Measurements from ENCODE around the gene NEK3. TPM values are rescaled to one million over a fixed set of nuclear protein-coding genes. Genes with fewer than 3 reads are reported as not detected.
A peak's percentile ranks its signal among the peaks of the same experiment; 100 is the strongest.
"Not testable (repeated sequence)": the region's sequence is repeated elsewhere in the genome, so short reads cannot be mapped to it uniquely, and the experiment has no call there.

The NEK3 gene, protein sequence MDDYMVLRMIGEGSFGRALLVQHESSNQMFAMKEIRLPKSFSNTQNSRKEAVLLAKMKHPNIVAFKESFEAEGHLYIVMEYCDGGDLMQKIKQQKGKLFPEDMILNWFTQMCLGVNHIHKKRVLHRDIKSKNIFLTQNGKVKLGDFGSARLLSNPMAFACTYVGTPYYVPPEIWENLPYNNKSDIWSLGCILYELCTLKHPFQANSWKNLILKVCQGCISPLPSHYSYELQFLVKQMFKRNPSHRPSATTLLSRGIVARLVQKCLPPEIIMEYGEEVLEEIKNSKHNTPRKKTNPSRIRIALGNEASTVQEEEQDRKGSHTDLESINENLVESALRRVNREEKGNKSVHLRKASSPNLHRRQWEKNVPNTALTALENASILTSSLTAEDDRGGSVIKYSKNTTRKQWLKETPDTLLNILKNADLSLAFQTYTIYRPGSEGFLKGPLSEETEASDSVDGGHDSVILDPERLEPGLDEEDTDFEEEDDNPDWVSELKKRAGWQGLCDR
- total RNA-seq (7.1 TPM), polyA plus RNA-seq (10 to 100 TPM in 1 of 4 donors, 1 to 10 TPM in 3; 4.2 to 17.2 (median 5.6) TPM)

DNA sequence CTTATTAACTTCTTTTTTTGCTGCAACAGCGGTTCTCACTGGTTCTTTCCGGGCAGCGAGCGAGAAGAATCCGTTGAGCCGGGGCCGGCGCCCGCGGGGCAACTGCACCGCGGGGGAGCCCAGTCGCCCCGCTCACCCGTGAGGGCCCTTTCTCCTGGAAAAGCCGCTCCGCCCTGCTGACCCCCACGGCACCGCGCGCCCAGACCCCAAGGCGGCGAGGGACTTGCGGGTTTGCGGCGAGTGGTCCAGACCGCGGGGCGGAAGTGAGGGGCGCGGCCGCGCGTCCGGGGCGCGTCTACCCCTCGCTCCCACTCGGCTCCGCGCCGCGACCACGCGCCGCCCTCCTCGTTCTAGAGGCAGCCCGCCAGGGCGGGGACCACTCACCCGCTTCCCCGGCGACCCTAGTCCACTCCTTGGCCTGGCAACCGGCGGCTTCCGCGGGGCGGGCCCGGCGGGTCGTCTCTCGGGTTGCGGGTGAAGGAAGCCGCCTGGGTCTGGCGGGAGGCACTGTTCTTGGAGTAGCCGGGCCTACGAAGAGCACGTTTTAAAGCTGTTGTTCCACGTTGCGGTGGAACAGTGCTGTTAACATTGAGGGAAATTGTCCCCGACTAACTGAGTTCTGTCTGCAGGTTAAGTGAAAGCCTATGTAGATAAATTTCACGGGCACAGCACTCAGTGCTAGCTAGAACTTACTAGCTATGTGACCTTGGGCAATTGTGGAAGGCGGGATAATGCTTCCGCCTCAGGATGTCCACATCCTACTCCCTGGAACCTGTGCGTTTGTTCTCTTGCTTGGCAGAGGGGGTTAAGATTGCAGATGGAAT is at the start of gene NEK3:
Gene NEK3 (minus strand): TSS at position 439 of the 824 bp plus-strand sequence. CDS start 3,406 bp downstream, outside the sequence.
- no peaks in the 10 kb centered on the region for H3K36me3 Mint-ChIP-seq
- no peaks in the 10 kb centered on the region for H3K36me3 ChIP-seq (ENCODE audit: control insufficient read depth, insufficient read depth, low read length)
- peak within 1 kb of the TSS; percentile 91 to 98 (median 94) for H3K4me3 Mint-ChIP-seq
- no peaks in the 10 kb centered on the region for H3K27me3 Mint-ChIP-seq
- peak; percentile 38 to 80 (median 58) for DNase-seq
- peaks cover 17% of the 10 kb centered on the region for H3K4me1 ChIP-seq (ENCODE audit: control insufficient read depth, insufficient read depth, low read length, poor library complexity, severe bottlenecking)
- H3K27ac ChIP-seq (ENCODE audit: insufficient read depth, low read length, poor library complexity, severe bottlenecking) = peak within 1 kb of the TSS; percentile 33
- peak within 1 kb of the TSS; percentile 82 to 94 (median 92) for H3K27ac Mint-ChIP-seq
- H3K9me3 ChIP-seq (ENCODE audit: control insufficient read depth in 2 of 2, low read length in 2 of 2) = no peaks in the 10 kb centered on the region
- ATAC-seq (ENCODE audit: low read depth in 2 of 2) = peak; percentile 75 to 77
- H3K4me3 ChIP-seq (ENCODE audit: low read depth, low read length) = peak within 1 kb of the TSS; percentile 87
- no peaks in the 10 kb centered on the region for H3K27me3 ChIP-seq (ENCODE audit: control insufficient read depth, insufficient read depth, low read length)
- H3K4me1 Mint-ChIP-seq = peaks cover 25 to 35% (median 29%) of the 10 kb centered on the region in 4 donors
- H3K9me3 Mint-ChIP-seq = no peaks in the 10 kb centered on the region

DNA sequence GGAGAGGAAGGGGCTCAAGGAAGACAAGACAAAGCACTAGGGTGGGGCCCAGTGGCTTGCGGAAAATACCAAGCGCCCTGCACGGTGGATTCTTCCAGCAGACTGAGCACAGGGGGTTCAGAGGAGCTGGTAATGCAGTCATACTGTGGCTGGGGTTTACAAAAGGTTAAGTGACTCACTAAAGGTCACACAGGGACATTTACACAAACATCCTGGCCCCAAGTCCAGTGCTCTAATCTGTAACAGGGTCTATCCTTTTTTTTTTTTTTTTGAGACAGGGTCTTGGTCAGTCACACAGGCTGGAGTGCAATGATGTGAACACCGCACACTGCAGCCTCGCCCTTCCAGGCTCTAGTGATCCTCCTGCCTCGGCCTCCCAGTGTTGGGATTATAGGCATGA is 49.0 kb upstream of the NEK3 start:
- H3K4me3 ChIP-seq (ENCODE audit: low read depth, low read length); H3K27ac Mint-ChIP-seq; H3K9me3 Mint-ChIP-seq; H3K27me3 ChIP-seq (ENCODE audit: control insufficient read depth, insufficient read depth, low read length); DNase-seq; H3K36me3 ChIP-seq (ENCODE audit: control insufficient read depth, insufficient read depth, low read length); H3K27ac ChIP-seq (ENCODE audit: insufficient read depth, low read length, poor library complexity, severe bottlenecking); H3K4me1 Mint-ChIP-seq; H3K9me3 ChIP-seq (ENCODE audit: control insufficient read depth in 2 of 2, low read length in 2 of 2); H3K4me1 ChIP-seq (ENCODE audit: control insufficient read depth, insufficient read depth, low read length, poor library complexity, severe bottlenecking); ATAC-seq (ENCODE audit: low read depth in 2 of 2); H3K36me3 Mint-ChIP-seq; H3K4me3 Mint-ChIP-seq: not testable (repeated sequence)
- peaks cover 11% of the 10 kb centered on the region for H3K27me3 Mint-ChIP-seq

GRCh38 chr13:52207896-52208295 is 48.5 kb upstream of the NEK3 start:
- not testable (repeated sequence) for H3K36me3 Mint-ChIP-seq; H3K4me3 Mint-ChIP-seq; H3K9me3 Mint-ChIP-seq; H3K36me3 ChIP-seq (ENCODE audit: control insufficient read depth, insufficient read depth, low read length); ATAC-seq (ENCODE audit: low read depth in 2 of 2); H3K4me1 ChIP-seq (ENCODE audit: control insufficient read depth, insufficient read depth, low read length, poor library complexity, severe bottlenecking); H3K27ac ChIP-seq (ENCODE audit: insufficient read depth, low read length, poor library complexity, severe bottlenecking); H3K27me3 ChIP-seq (ENCODE audit: control insufficient read depth, insufficient read depth, low read length); H3K4me1 Mint-ChIP-seq; H3K9me3 ChIP-seq (ENCODE audit: control insufficient read depth in 2 of 2, low read length in 2 of 2); H3K4me3 ChIP-seq (ENCODE audit: low read depth, low read length); DNase-seq; H3K27me3 Mint-ChIP-seq; H3K27ac Mint-ChIP-seq

DNA sequence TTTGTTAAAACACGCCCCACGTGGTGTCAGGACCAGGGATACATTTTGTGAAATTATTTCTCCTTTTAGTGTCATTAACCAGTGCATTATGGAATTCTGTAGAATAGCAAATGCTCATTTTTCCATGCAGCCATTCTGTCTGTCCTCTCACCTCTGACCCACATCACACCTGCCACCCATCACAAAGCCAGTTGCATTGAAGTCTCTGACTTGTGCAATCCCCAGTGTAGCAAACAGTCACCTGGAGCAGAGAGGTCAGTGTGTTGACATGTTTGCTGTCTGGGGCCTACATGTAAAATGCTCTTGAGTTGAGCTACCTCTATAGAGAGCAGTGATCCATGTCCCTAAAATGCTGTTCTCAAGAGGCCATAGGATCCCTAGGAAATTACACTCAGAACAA is 47.9 kb upstream of the NEK3 start:
- not testable (repeated sequence) for H3K36me3 ChIP-seq (ENCODE audit: control insufficient read depth, insufficient read depth, low read length); H3K4me1 ChIP-seq (ENCODE audit: control insufficient read depth, insufficient read depth, low read length, poor library complexity, severe bottlenecking); H3K27me3 Mint-ChIP-seq; ATAC-seq (ENCODE audit: low read depth in 2 of 2); DNase-seq; H3K9me3 Mint-ChIP-seq; H3K9me3 ChIP-seq (ENCODE audit: control insufficient read depth in 2 of 2, low read length in 2 of 2); H3K36me3 Mint-ChIP-seq; H3K4me1 Mint-ChIP-seq; H3K4me3 ChIP-seq (ENCODE audit: low read depth, low read length); H3K27me3 ChIP-seq (ENCODE audit: control insufficient read depth, insufficient read depth, low read length); H3K4me3 Mint-ChIP-seq; H3K27ac ChIP-seq (ENCODE audit: insufficient read depth, low read length, poor library complexity, severe bottlenecking); H3K27ac Mint-ChIP-seq

DNA sequence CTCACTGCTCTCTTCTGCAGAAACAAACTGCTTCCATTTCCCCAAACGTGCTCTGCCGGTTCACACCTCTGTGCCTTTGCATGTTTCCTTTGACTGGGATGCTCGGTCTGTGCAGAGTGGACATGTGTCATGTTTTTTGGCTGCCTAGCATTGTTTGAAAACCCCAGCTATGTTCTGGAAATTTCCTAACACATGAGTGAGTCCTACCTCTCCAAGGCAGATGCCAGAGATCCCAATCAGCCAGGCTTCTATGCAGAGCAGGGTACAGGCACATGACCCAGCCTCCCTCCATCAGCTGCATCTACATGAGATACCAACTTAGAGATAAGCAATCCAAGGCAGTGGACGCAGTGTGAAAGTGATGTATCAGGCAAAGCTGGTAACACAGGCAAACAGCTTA is 45.1 kb upstream of the NEK3 start:
- H3K4me3 Mint-ChIP-seq = not testable (repeated sequence)

GRCh38 chr13:52203864-52204263 is 44.5 kb upstream of the NEK3 start:
- not testable (repeated sequence) for H3K4me1 ChIP-seq (ENCODE audit: control insufficient read depth, insufficient read depth, low read length, poor library complexity, severe bottlenecking); H3K4me3 Mint-ChIP-seq; H3K9me3 ChIP-seq (ENCODE audit: control insufficient read depth in 2 of 2, low read length in 2 of 2); H3K36me3 Mint-ChIP-seq; H3K4me3 ChIP-seq (ENCODE audit: low read depth, low read length); H3K4me1 Mint-ChIP-seq; H3K9me3 Mint-ChIP-seq; DNase-seq; H3K36me3 ChIP-seq (ENCODE audit: control insufficient read depth, insufficient read depth, low read length); H3K27ac Mint-ChIP-seq; H3K27me3 ChIP-seq (ENCODE audit: control insufficient read depth, insufficient read depth, low read length); H3K27ac ChIP-seq (ENCODE audit: insufficient read depth, low read length, poor library complexity, severe bottlenecking); ATAC-seq (ENCODE audit: low read depth in 2 of 2)
- peaks cover 11% of the 10 kb centered on the region for H3K27me3 Mint-ChIP-seq

More for the DNA sequence above, 45.1 kb upstream of the NEK3 start:
- H3K4me1 Mint-ChIP-seq; DNase-seq; H3K9me3 ChIP-seq (ENCODE audit: control insufficient read depth in 2 of 2, low read length in 2 of 2); H3K36me3 ChIP-seq (ENCODE audit: control insufficient read depth, insufficient read depth, low read length); H3K36me3 Mint-ChIP-seq; H3K27ac Mint-ChIP-seq; ATAC-seq (ENCODE audit: low read depth in 2 of 2); H3K9me3 Mint-ChIP-seq; H3K4me3 ChIP-seq (ENCODE audit: low read depth, low read length); H3K4me1 ChIP-seq (ENCODE audit: control insufficient read depth, insufficient read depth, low read length, poor library complexity, severe bottlenecking); H3K27ac ChIP-seq (ENCODE audit: insufficient read depth, low read length, poor library complexity, severe bottlenecking); H3K27me3 ChIP-seq (ENCODE audit: control insufficient read depth, insufficient read depth, low read length): not testable (repeated sequence)
- H3K27me3 Mint-ChIP-seq = peaks cover 11% of the 10 kb centered on the region

DNA sequence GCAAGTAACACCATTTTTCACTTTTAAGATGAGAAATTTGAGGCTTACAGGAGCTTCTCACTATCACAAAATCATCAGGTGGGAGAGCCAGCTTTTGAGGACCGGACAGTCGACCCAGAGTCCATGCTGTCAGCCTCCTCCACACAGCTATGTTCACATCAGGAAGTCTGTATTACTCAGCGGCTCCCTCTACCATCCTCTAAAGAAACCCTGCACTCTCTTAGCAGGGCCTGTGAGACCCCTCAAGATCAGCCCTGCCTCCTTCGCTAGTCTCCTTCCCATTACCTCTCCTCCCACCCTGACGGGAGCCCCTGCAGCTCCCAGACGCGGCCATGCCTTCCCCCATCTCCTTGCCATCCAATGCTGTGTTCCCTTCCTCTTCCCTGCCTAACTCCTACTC is 43.1 kb upstream of the NEK3 start:
- H3K4me3 Mint-ChIP-seq; H3K9me3 Mint-ChIP-seq; H3K27me3 Mint-ChIP-seq; H3K36me3 ChIP-seq (ENCODE audit: control insufficient read depth, insufficient read depth, low read length); H3K27ac Mint-ChIP-seq; H3K4me1 Mint-ChIP-seq; H3K36me3 Mint-ChIP-seq; H3K4me1 ChIP-seq (ENCODE audit: control insufficient read depth, insufficient read depth, low read length, poor library complexity, severe bottlenecking); H3K9me3 ChIP-seq (ENCODE audit: control insufficient read depth in 2 of 2, low read length in 2 of 2); H3K4me3 ChIP-seq (ENCODE audit: low read depth, low read length); DNase-seq; ATAC-seq (ENCODE audit: low read depth in 2 of 2); H3K27me3 ChIP-seq (ENCODE audit: control insufficient read depth, insufficient read depth, low read length); H3K27ac ChIP-seq (ENCODE audit: insufficient read depth, low read length, poor library complexity, severe bottlenecking): not testable (repeated sequence)
